Pons (tissue), 1 donor: ENCODE measurements around the gene STRA6.

Source experiments
- DNase-seq: peaks from one replicate; pipeline ENCODE4 v3.0.0-alpha.2; 2016; ENCODE audit warnings: low spot score

Gene STRA6

GRCh38 chr15:74207652-74208440 lies 5.3 kb upstream of the STRA6 start:
- DNase-seq, result no peak

- no peak for DNase-seq
Measured at GRCh38 chr15:74206801-74207281, 4.3 kb upstream of the STRA6 start.

- no peak for DNase-seq
Measured at GRCh38 chr15:74205582-74205947, 3.0 kb upstream of the STRA6 start.

GRCh38 chr15:74203914-74204431 lies 1.4 kb upstream of the STRA6 start:
- no peak for DNase-seq

GRCh38 chr15:74201710-74202420 lies 722 bp downstream of the STRA6 start:
- DNase-seq, result no peak

- no peak for DNase-seq
Measured at GRCh38 chr15:74200871-74201419, 1.6 kb downstream of the STRA6 start.

GRCh38 chr15:74200412-74200815 lies 2.2 kb downstream of the STRA6 start:
- DNase-seq, result no peak

GRCh38 chr15:74199297-74199652 lies 3.3 kb downstream of the STRA6 start:
- DNase-seq, result no peak

- no peak for DNase-seq
Measured at GRCh38 chr15:74197176-74197965, 5.2 kb downstream of the STRA6 start.

GRCh38 chr15:74196175-74196574 lies 6.4 kb downstream of the STRA6 start:
- DNase-seq, result no peak

GRCh38 chr15:74194572-74195559 lies 7.7 kb downstream of the STRA6 start:
- no peak for DNase-seq

GRCh38 chr15:74193905-74194304 lies 8.7 kb downstream of the STRA6 start:
- no peak for DNase-seq

GRCh38 chr15:74193299-74193718 lies 9.3 kb downstream of the STRA6 start:
- DNase-seq, result no peak

GRCh38 chr15:74192751-74193150 lies 9.8 kb downstream of the STRA6 start:
- no peak for DNase-seq

- DNase-seq, result no peak
Measured at GRCh38 chr15:74191798-74192197, 10.8 kb downstream of the STRA6 start.

GRCh38 chr15:74188216-74188615 lies 14.4 kb downstream of the STRA6 start:
- no peak for DNase-seq

- DNase-seq, result no peak
Measured at GRCh38 chr15:74185710-74186348, 16.8 kb downstream of the STRA6 start.

- DNase-seq, result no peak
Measured at GRCh38 chr15:74184582-74185091, 17.9 kb downstream of the STRA6 start.

GRCh38 chr15:74182131-74182530 lies 20.5 kb downstream of the STRA6 start:
- DNase-seq, result no peak
